Epithelial cell of prostate (primary cell): ENCODE measurements around the gene NRDC.
"Not testable (repeated sequence)": the region's sequence is repeated elsewhere in the genome, so short reads cannot be mapped to it uniquely, and the experiment has no call there.

Experiments used
- DNase-seq: peaks from one replicate; pipeline ENCODE4 v3.0.0-alpha.2; 2011; ENCODE audit warnings: low read depth, low spot score
- H3K27ac ChIP-seq: fragments of 450-650 bp; 2 replicates; pipeline ENCODE4 v1.5.1; 2017; ENCODE audit warnings: mild to moderate bottlenecking

NRDC gene

GRCh38 chr1:51850420-51851223 is 27.9 kb downstream of the NRDC start:
- no peak overlapping the region for H3K27ac ChIP-seq
- no peak for DNase-seq

- DNase-seq, result no peak
- no peak overlapping the region for H3K27ac ChIP-seq
These were observed 31.1 kb downstream of the NRDC start for GRCh38 chr1:51847294-51847920.

GRCh38 chr1:51843948-51844347 is 34.6 kb downstream of the NRDC start:
- no peak for DNase-seq
- H3K27ac ChIP-seq, result no peak overlapping the region

- DNase-seq, result no peak
These were observed 36.3 kb downstream of the NRDC start for GRCh38 chr1:51842261-51842660.

GRCh38 chr1:51840743-51841461 is 37.6 kb downstream of the NRDC start:
- no peak for DNase-seq
- H3K27ac ChIP-seq, result no peak overlapping the region

More at GRCh38 chr1:51842261-51842660, 36.3 kb downstream of the NRDC start:
- H3K27ac ChIP-seq, result no peak overlapping the region

- no peak overlapping the region for H3K27ac ChIP-seq
- no peak for DNase-seq
These were observed 38.3 kb downstream of the NRDC start for GRCh38 chr1:51840182-51840581.

- DNase-seq, result no peak
- peak overlapping the region; percentile 4 for H3K27ac ChIP-seq
These were observed 39.4 kb downstream of the NRDC start for GRCh38 chr1:51839094-51839493.

GRCh38 chr1:51837243-51837642 is 41.3 kb downstream of the NRDC start:
- H3K27ac ChIP-seq, result no peak overlapping the region
- no peak for DNase-seq

- no peak overlapping the region for H3K27ac ChIP-seq
- no peak for DNase-seq
These were observed 44.8 kb downstream of the NRDC start for GRCh38 chr1:51833700-51834099.

- peak overlapping the region; percentile 27 for H3K27ac ChIP-seq
- DNase-seq, result peak; percentile 57
These were observed 49.5 kb downstream of the NRDC start for GRCh38 chr1:51829058-51829457.

GRCh38 chr1:51819810-51820209 is 58.7 kb downstream of the NRDC start:
- H3K27ac ChIP-seq, result no peak overlapping the region
- DNase-seq, result no peak

- not testable (repeated sequence) for H3K27ac ChIP-seq, DNase-seq
These were observed 59.5 kb downstream of the NRDC start for GRCh38 chr1:51819021-51819420.

- DNase-seq, result no peak
These were observed 60.0 kb downstream of the NRDC start for GRCh38 chr1:51818487-51818886.

GRCh38 chr1:51814513-51814912 is 64.0 kb downstream of the NRDC start:
- H3K27ac ChIP-seq, result no peak overlapping the region
- no peak for DNase-seq

More at GRCh38 chr1:51818487-51818886, 60.0 kb downstream of the NRDC start:
- no peak overlapping the region for H3K27ac ChIP-seq

- DNase-seq, result no peak
- H3K27ac ChIP-seq, result no peak overlapping the region
These were observed 79.2 kb downstream of the NRDC start for GRCh38 chr1:51799372-51799771.

- no peak overlapping the region for H3K27ac ChIP-seq
- DNase-seq, result no peak
These were observed 83.7 kb downstream of the NRDC start for GRCh38 chr1:51794868-51795267.

- DNase-seq, result no peak
- no peak overlapping the region for H3K27ac ChIP-seq
These were observed 84.3 kb downstream of the NRDC start for GRCh38 chr1:51794260-51794659.

GRCh38 chr1:51792864-51793263 is 85.7 kb downstream of the NRDC start:
- no peak overlapping the region for H3K27ac ChIP-seq
- DNase-seq, result no peak

GRCh38 chr1:51791888-51792287 is 86.6 kb downstream of the NRDC start:
- no peak overlapping the region for H3K27ac ChIP-seq
- no peak for DNase-seq

- DNase-seq, result no peak
- H3K27ac ChIP-seq, result no peak overlapping the region
These were observed 88.1 kb downstream of the NRDC start for GRCh38 chr1:51790385-51790784.

GRCh38 chr1:51789342-51789741 is 89.2 kb downstream of the NRDC start:
- H3K27ac ChIP-seq, result no peak overlapping the region
- no peak for DNase-seq
